Mesodermal cell (in vitro differentiated cells): ENCODE measurements around the gene GLOD4.

ENCODE experiments used
- H3K27ac ChIP-seq: 2 replicates; pipeline ENCODE4 v1.7.0; 2013; ENCODE audit warnings: mild to moderate bottlenecking, low read depth, low read length, moderate library complexity; ENCODE audit not compliant: severe bottlenecking
- H3K36me3 ChIP-seq: 2 replicates; pipeline ENCODE4 v1.7.1; 2013; ENCODE audit warnings: mild to moderate bottlenecking, low read length, moderate library complexity; ENCODE audit not compliant: control insufficient read depth, insufficient read depth
- H3K4me1 ChIP-seq: one replicate; pipeline ENCODE4 v1.7.1; 2013; ENCODE audit warnings: mild to moderate bottlenecking, low read length; ENCODE audit not compliant: insufficient read depth, control insufficient read depth, poor library complexity, severe bottlenecking
- H3K4me3 ChIP-seq: 2 replicates; pipeline ENCODE4 v1.7.0; 2013; ENCODE audit warnings: low read length, control low read depth, mild to moderate bottlenecking; ENCODE audit not compliant: insufficient read depth, poor library complexity, severe bottlenecking; ENCODE audit errors: extremely low read depth
- H3K9me3 ChIP-seq: 2 replicates; pipeline ENCODE4 v1.7.1; 2013; ENCODE audit warnings: mild to moderate bottlenecking, low read length, moderate library complexity; ENCODE audit not compliant: control insufficient read depth
- WGBS, 2 experiments: methylation state at CpG; one replicate each; pipeline ENCODE4 v1.1.5; 2013; ENCODE audit warnings: missing lambda C conversion rate in 2 of 2; ENCODE audit not compliant: insufficient coverage in 2 of 2; 5-methylcytosine and 5-hydroxymethylcytosine counted together

Gene GLOD4

GRCh38 chr17:740240-741017 is 41.7 kb downstream of the GLOD4 start:
- Histone ChIP-seq H3K36me3 (peaks cover 77% of the 10 kb centered on the region), H3K4me3 (no peak overlapping the region), H3K9me3 (no peaks in the 10 kb centered on the region), H3K4me1 (no peaks in the 10 kb centered on the region), H3K27ac (no peak overlapping the region)
- WGBS, 2 experiments, result 93 to 96% methylated on average over 16 to 18 of the region's 18 CpGs

DNA sequence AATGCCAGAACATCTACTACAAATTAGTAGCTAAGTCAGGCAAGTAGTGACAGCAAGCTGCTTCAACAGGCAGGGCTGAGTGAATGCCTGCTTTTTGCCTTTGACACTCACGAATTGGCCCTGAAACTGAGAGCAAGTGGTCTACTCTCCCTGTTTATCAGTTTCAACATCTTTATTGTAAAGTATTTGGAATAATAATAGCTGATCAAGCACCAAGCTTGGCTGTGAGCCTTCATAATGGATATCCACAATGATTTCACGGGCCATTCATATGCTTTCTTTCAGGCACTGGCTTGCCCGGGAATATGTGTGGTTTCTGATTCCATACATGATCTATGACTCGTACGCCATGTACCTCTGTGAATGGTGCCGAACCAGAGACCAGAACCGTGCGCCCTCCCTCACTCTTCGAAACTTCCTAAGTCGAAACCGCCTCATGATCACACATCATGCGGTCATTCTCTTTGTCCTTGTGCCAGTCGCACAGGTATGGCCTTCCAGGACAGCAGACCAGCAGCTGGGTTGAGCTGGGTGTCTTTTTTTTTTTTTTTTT is 44.4 kb downstream of the GLOD4 start:
- WGBS, 2 experiments, result 96 to 99% methylated on average over 11 to 12 of the region's 13 CpGs
- no peak overlapping the region for H3K4me3 ChIP-seq
- H3K36me3 ChIP-seq, result peaks cover 68% of the 10 kb centered on the region

DNA sequence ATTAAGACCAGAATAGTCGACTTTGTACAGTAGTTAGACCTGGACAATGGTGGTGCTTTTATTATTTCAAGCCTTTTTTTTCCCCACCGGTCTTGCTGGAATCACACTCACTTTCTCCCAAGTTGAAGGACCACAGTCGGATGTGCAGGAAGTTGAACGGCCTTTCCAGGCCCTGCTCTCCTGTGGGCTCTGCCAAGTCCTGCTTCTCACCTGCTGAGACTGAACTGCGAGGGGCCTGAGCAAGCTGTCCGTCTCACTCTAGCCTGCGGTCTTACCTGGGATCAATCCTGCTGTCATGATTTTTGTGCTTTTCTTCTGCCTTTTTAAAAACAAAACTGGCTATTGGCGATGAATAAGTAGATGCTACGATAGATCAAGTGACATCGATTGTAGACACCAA is 48.3 kb downstream of the GLOD4 start:
- peaks cover 35% of the 10 kb centered on the region for H3K36me3 ChIP-seq
- peak overlapping the region; percentile 75 for H3K4me3 ChIP-seq

More for the DNA sequence above, 44.4 kb downstream of the GLOD4 start:
- peaks cover 7% of the 10 kb centered on the region for H3K4me1 ChIP-seq
- no peak overlapping the region for H3K27ac ChIP-seq
- no peaks in the 10 kb centered on the region for H3K9me3 ChIP-seq

DNA sequence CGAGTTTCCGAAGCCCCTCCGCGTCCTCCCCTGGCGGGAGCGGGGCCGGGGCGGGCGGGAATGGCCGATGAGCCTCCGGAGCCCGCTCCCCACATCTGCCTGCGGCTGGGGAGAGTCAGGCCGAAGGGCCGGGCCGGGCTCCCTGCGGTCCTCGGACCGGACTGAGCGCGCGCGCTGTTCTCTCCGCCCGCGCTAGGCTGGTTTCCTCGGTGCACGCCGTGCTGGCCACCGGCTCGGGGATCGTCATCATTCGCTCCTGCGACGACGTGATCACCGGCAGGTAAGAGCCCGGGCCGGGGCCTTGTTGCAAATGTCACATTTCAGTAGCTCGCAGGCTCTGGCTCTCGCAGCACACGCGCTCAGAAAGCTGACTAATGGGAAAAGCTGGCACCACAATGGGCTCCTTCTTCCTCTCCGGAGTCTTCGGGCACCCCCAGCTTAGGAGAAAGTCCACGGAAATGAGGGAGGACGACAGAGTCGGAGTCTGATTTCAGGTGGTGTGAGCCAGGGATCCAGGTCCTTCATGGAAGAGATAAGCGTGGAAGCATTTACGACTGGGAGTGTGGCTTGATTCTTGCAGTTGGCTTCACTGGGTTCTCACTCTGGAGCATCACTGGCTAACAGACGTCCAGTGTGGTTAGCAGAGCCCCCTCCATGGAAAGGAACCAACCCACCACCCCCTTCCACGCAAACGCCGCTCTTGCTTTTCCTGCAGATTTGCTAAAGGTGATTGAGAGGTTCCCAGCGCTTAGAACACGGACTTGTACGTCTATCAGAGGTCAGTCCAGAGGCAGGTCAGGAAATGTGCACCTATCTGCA is 49.0 kb downstream of the GLOD4 start:
- WGBS, 2 experiments, result 11 to 16% methylated on average over 19 to 48 of the region's 57 CpGs
- peaks cover 7% of the 10 kb centered on the region for H3K4me1 ChIP-seq
- H3K9me3 ChIP-seq, result no peaks in the 10 kb centered on the region
- peak overlapping the region; percentile 75 for H3K4me3 ChIP-seq
- H3K36me3 ChIP-seq, result peaks cover 29% of the 10 kb centered on the region
- no peak overlapping the region for H3K27ac ChIP-seq

More for the DNA sequence above, 48.3 kb downstream of the GLOD4 start:
- peaks cover 7% of the 10 kb centered on the region for H3K4me1 ChIP-seq
- no peak overlapping the region for H3K27ac ChIP-seq
- no peaks in the 10 kb centered on the region for H3K9me3 ChIP-seq
- WGBS, 2 experiments, result 81 to 89% methylated on average over 7 of the region's 10 CpGs

- H3K27ac ChIP-seq, result no peak within 1 kb of the TSS
- 1% methylated on average over 54 to 89 of the region's 126 CpGs for WGBS, 2 experiments
- H3K4me3 ChIP-seq, result peak within 1 kb of the TSS; percentile 75
- H3K36me3 ChIP-seq, result peaks cover 26% of the 10 kb centered on the region
- H3K9me3 ChIP-seq, result no peaks in the 10 kb centered on the region
- peaks cover 7% of the 10 kb centered on the region for H3K4me1 ChIP-seq
Observed at GRCh38 chr17:732067-732901, 49.8 kb downstream of the GLOD4 start, which contains the start of gene TLCD3A. Gene TLCD3A (plus strand): TSS chr17:732596. CDS start chr17:732648, 52 bp downstream.

DNA sequence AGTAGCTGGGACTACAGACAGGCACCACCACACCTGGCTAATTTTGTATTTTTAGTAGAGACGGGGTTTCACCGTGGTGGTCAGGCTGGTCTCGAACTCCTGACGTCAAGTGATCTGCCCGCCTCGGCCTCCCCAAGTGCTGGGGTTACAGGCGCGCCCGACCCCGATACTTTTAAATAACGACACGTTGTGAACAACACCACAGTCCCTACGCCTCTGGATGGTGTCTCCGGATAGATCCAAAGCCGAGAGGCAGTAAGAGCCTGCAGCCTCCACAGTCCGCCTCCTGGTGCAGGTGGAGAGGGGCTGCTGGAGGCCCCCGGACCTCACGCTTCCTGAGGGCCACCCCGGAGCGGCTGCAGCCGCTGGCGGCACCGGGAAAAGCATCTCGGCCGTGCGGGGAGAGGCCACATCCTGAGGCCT is 50.4 kb downstream of the GLOD4 start:
- Histone ChIP-seq H3K36me3 (peaks cover 26% of the 10 kb centered on the region), H3K4me3 (peak overlapping the region; percentile 75), H3K4me1 (peaks cover 7% of the 10 kb centered on the region), H3K27ac (no peak overlapping the region), H3K9me3 (no peaks in the 10 kb centered on the region)
- WGBS, 2 experiments, result 31 to 35% methylated on average over 14 to 22 of the region's 26 CpGs

GRCh38 chr17:728911-729310 is 53.2 kb downstream of the GLOD4 start:
- peaks cover 3% of the 10 kb centered on the region for H3K36me3 ChIP-seq
- H3K4me1 ChIP-seq, result peaks cover 7% of the 10 kb centered on the region
- WGBS, 2 experiments, result 93 to 95% methylated on average over 3 of the region's 5 CpGs
- H3K4me3 ChIP-seq, result no peak overlapping the region
- H3K27ac ChIP-seq, result no peak overlapping the region
- H3K9me3 ChIP-seq, result no peaks in the 10 kb centered on the region

- H3K4me3 ChIP-seq, result no peak overlapping the region
Observed at GRCh38 chr17:726271-726919, 55.7 kb downstream of the GLOD4 start.

DNA sequence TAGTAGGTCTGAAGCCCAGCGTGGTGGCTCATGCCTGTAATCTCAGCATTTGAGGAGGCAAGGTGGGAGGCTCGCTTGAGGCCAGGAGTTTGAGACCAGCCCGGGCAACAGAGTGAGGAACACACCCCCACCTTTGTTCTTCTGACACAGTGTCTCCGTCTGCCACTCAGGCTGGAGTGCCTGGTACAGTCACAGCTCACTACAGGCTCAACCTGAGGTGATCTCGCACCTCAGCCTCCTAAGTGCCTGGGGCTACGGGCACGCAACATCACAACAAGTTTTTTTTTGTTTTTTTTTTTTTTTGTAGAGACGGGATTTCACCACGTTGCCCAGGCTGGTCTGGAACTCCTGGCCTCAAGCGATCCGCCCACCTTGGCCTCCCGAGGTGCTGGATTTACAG is 56.3 kb downstream of the GLOD4 start:
- Histone ChIP-seq H3K27ac (no peak overlapping the region), H3K9me3 (no peaks in the 10 kb centered on the region), H3K4me3 (no peak overlapping the region), H3K4me1 (no peaks in the 10 kb centered on the region), H3K36me3 (no peaks in the 10 kb centered on the region)
- WGBS, 2 experiments, result 66 to 71% methylated on average over 8 of the region's 12 CpGs

More at GRCh38 chr17:726271-726919, 55.7 kb downstream of the GLOD4 start:
- Histone ChIP-seq H3K36me3 (no peaks in the 10 kb centered on the region), H3K9me3 (no peaks in the 10 kb centered on the region), H3K4me1 (no peaks in the 10 kb centered on the region), H3K27ac (no peak overlapping the region)
- 47 to 57% methylated on average over 11 to 18 of the region's 20 CpGs for WGBS, 2 experiments
